K562 (cell line): ENCODE data around the gene RYR1. TPM values are rescaled to one million over a fixed set of nuclear protein-coding genes. Genes with fewer than 3 reads are reported as not detected.

Experiments used
- ARID2 ChIP-seq: fragments of 450-650 bp; IDR thresholded peaks from 2 replicates; pipeline ENCODE4 v1.6.1; 2017; ENCODE audit warnings: antibody characterized with exemption, mild to moderate bottlenecking
- ASH1L ChIP-seq: fragments of 450-650 bp; IDR thresholded peaks from 2 replicates; pipeline ENCODE4 v1.6.1; 2018; ENCODE audit warnings: borderline replicate concordance, mild to moderate bottlenecking, low read depth; ENCODE audit not compliant: partially characterized antibody
- BCL6 ChIP-seq: fragments of 250-450 bp; sonication (Bioruptor Pico); IDR thresholded peaks from 2 replicates; pipeline ENCODE4 v1.4.0; 2020
- CEBPB ChIP-seq: fragments of 450-650 bp; IDR thresholded peaks from 2 replicates; pipeline ENCODE4 v1.6.1; 2016; ENCODE audit warnings: missing genetic modification characterization, missing compliant biosample characterization
- CHD2 ChIP-seq: IDR thresholded peaks from 2 replicates; pipeline ENCODE4 v1.6.1; 2011; ENCODE audit warnings: low read depth, low read length
- CXXC5 ChIP-seq: fragments of 250-450 bp; sonication (Bioruptor Pico); IDR thresholded peaks from 2 replicates; pipeline ENCODE4 v1.8.0; 2022; ENCODE audit warnings: inconsistent platforms, mild to moderate bottlenecking, moderate library complexity
- GATA2 ChIP-seq: sonication (generic); formaldehyde crosslinking; IDR thresholded peaks from 2 replicates; pipeline ENCODE4 v1.4.0; 2020; ENCODE audit warnings: mild to moderate bottlenecking, missing genetic modification reagents
- GTF2E2 ChIP-seq: fragments of 200-800 bp; sonication (Bioruptor generic); IDR thresholded peaks from 2 replicates; pipeline ENCODE4 v1.6.1; 2016; ENCODE audit warnings: missing genetic modification characterization, missing compliant biosample characterization
- KAT8 ChIP-seq: fragments of 450-650 bp; IDR thresholded peaks from 2 replicates; pipeline ENCODE4 v1.6.1; 2016; ENCODE audit warnings: low read depth, mild to moderate bottlenecking
- KDM2B ChIP-seq: fragments of 250-450 bp; sonication (Bioruptor Pico); IDR thresholded peaks from 2 replicates; pipeline ENCODE4 v1.8.0; 2021; ENCODE audit warnings: mild to moderate bottlenecking, moderate library complexity
- RBBP5 ChIP-seq: fragments of 200-600 bp; sonication (generic); IDR thresholded peaks from 2 replicates; pipeline ENCODE4 v1.6.1; 2012; ENCODE audit warnings: borderline replicate concordance, mild to moderate bottlenecking, low read length, control low read depth, inconsistent platforms; ENCODE audit not compliant: insufficient read depth, poor library complexity, severe bottlenecking
- RBM34 ChIP-seq: fragments of 200-400 bp; formaldehyde crosslinking; IDR thresholded peaks from 2 replicates; pipeline ENCODE4 v1.6.1; 2018; ENCODE audit warnings: low read length, borderline replicate concordance; ENCODE audit not compliant: insufficient read depth
- RFX1 ChIP-seq: fragments of 450-650 bp; IDR thresholded peaks from 2 replicates; pipeline ENCODE4 v1.6.1; 2016; ENCODE audit warnings: mild to moderate bottlenecking, moderate library complexity
- ZBTB1 ChIP-seq: sonication (generic); formaldehyde crosslinking; IDR thresholded peaks from 2 replicates; pipeline ENCODE4 v1.8.1; 2023; ENCODE audit warnings: missing genetic modification reagents, low read depth, mild to moderate bottlenecking, borderline replicate concordance
- polyA plus RNA-seq, 8 experiments: library from polyadenylated mRNA; depleted of rRNA in 4 of 8; stranded (reverse) in 5 of 8; unstranded in 3 of 8; fragments of >200 nt; fragmentation: Nextera tagmentation in 2 of 8; fragmentation: Illumina TruSeq in 1 of 8; extraction: Ambion mirVana in 2 of 8; extraction: Trizol in 1 of 8; gene quantifications; 2 replicates each; pipeline versions ENCODE4 v1.2.1 to v1.2.3, GENCODE V29; 2011 to 2014; ENCODE audit warnings: inconsistent platforms in 1 of 8, missing spikeins in 1 of 8
- total RNA-seq, 7 experiments: library from RNA; depleted of rRNA in 6 of 7; stranded (reverse); fragments of >200 nt in 6 of 7; fragmentation: Illumina TruSeq in 2 of 7; extraction: Trizol in 2 of 7; gene quantifications; 2 replicates each; pipeline versions ENCODE4 v1.2.1 to v1.2.3, GENCODE V29; 2011 to 2021; ENCODE audit warnings: low replicate concordance in 1 of 7
- TF ChIP-seq, protein P1 (sequence below): sonication (generic); formaldehyde crosslinking; IDR thresholded peaks from 2 replicates; pipeline ENCODE4 v1.9.0; 2022; ENCODE audit warnings: mild to moderate bottlenecking, missing genetic modification reagents
- TF ChIP-seq, protein P2 (sequence below): sonication (generic); formaldehyde crosslinking; IDR thresholded peaks from 2 replicates; pipeline ENCODE4 v1.8.0; 2022; ENCODE audit warnings: mild to moderate bottlenecking, missing genetic modification reagents
- TF ChIP-seq, protein P3 (sequence below): sonication (generic); formaldehyde crosslinking; IDR thresholded peaks from 2 replicates; pipeline ENCODE4 v1.8.0; 2022; ENCODE audit warnings: missing genetic modification reagents, mild to moderate bottlenecking, moderate library complexity, borderline replicate concordance
- TF ChIP-seq, protein P4 (sequence below): fragments of 200-800 bp; sonication (Bioruptor generic); IDR thresholded peaks from 2 replicates; pipeline ENCODE4 v1.6.1; 2017; ENCODE audit warnings: missing genetic modification characterization, missing compliant biosample characterization
- TF ChIP-seq, protein P5 (sequence below): fragments of 450-650 bp; formaldehyde crosslinking; conservative IDR thresholded peaks from 2 replicates; pipeline ENCODE4 v1.4.0; 2022; ENCODE audit warnings: mild to moderate bottlenecking, missing genetic modification characterization

Gene RYR1
- total and polyA plus RNA-seq, 9 of the 15 experiments (the other 6 are each of a cell fraction or from before 2014, with no cell fraction given): 0.11 to 7.4 (median 3.7) TPM

DNA sequence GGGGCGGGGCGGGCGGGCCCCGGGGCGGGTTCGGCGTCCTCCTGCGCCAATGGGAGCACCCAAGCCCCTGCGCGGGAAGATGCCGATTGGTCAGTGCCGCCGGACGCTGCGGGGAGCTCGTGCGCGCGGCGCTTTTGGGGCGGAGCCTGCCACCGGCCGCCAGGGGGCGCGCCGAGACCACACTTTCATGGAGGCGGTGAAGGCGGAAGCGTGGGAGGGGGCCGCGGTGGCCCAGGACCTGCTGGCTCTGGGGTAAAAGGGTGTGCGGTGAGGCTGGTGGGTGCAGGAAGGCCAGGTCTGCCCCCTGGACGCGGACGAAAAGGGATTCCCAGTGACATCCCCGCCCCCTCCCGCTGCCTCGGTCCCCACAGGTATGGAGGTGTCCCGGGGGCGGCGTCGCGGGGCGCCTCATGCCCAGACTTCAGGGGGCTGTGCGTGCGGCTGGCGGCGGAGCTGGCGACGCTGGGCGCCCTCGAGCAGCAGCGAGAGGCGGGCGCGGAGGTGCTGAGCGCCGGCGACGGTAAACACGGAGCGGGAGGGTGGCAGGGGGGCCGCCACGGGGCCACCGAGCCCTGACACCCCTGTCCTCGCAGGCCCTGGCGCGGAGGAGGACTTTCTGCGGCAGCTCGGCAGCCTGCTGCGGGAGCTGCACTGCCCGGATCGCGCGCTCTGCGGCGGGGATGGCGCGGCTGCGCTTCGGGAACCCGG lies 30.4 kb upstream of the RYR1 start, which contains the start of gene FAM98C (continued):
- TF ChIP-seq ZBTB1 (CRISPR knock-in tag) (no peak; the same call in 1 of the 2 replicates), KDM2B (CRISPR knock-in tag) (no peak), RBM34 (peak; percentile 60; the same call in 1 of the 2 replicates), ARID2 (0 out of 2 replicates have a peak, but pooled peaks have one; percentile 8), GATA2 (CRISPR knock-in tag) (no peak), CXXC5 (peak; percentile 96), KAT8 (no peak), CHD2 (peak; percentile 70), RFX1 (no peak), CEBPB (tag) (no peak), ASH1L (peak; percentile 66), GTF2E2 (tag) (peak; percentile 79; the same call in 1 of the 2 replicates), RBBP5 (peak; percentile 67), BCL6 (no peak)
- TF ChIP-seq, protein P1, sequence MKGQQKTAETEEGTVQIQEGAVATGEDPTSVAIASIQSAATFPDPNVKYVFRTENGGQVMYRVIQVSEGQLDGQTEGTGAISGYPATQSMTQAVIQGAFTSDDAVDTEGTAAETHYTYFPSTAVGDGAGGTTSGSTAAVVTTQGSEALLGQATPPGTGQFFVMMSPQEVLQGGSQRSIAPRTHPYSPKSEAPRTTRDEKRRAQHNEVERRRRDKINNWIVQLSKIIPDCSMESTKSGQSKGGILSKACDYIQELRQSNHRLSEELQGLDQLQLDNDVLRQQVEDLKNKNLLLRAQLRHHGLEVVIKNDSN (CRISPR knock-in tag): no peak
- TF ChIP-seq, protein P2, sequence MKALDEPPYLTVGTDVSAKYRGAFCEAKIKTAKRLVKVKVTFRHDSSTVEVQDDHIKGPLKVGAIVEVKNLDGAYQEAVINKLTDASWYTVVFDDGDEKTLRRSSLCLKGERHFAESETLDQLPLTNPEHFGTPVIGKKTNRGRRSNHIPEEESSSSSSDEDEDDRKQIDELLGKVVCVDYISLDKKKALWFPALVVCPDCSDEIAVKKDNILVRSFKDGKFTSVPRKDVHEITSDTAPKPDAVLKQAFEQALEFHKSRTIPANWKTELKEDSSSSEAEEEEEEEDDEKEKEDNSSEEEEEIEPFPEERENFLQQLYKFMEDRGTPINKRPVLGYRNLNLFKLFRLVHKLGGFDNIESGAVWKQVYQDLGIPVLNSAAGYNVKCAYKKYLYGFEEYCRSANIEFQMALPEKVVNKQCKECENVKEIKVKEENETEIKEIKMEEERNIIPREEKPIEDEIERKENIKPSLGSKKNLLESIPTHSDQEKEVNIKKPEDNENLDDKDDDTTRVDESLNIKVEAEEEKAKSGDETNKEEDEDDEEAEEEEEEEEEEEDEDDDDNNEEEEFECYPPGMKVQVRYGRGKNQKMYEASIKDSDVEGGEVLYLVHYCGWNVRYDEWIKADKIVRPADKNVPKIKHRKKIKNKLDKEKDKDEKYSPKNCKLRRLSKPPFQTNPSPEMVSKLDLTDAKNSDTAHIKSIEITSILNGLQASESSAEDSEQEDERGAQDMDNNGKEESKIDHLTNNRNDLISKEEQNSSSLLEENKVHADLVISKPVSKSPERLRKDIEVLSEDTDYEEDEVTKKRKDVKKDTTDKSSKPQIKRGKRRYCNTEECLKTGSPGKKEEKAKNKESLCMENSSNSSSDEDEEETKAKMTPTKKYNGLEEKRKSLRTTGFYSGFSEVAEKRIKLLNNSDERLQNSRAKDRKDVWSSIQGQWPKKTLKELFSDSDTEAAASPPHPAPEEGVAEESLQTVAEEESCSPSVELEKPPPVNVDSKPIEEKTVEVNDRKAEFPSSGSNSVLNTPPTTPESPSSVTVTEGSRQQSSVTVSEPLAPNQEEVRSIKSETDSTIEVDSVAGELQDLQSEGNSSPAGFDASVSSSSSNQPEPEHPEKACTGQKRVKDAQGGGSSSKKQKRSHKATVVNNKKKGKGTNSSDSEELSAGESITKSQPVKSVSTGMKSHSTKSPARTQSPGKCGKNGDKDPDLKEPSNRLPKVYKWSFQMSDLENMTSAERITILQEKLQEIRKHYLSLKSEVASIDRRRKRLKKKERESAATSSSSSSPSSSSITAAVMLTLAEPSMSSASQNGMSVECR: peak; percentile 65; the same call in 1 of the 2 replicates
- TF ChIP-seq, protein P3, sequence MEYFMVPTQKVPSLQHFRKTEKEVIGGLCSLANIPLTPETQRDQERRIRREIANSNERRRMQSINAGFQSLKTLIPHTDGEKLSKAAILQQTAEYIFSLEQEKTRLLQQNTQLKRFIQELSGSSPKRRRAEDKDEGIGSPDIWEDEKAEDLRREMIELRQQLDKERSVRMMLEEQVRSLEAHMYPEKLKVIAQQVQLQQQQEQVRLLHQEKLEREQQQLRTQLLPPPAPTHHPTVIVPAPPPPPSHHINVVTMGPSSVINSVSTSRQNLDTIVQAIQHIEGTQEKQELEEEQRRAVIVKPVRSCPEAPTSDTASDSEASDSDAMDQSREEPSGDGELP (CRISPR knock-in tag): peak; percentile 78
- TF ChIP-seq, protein P4, sequence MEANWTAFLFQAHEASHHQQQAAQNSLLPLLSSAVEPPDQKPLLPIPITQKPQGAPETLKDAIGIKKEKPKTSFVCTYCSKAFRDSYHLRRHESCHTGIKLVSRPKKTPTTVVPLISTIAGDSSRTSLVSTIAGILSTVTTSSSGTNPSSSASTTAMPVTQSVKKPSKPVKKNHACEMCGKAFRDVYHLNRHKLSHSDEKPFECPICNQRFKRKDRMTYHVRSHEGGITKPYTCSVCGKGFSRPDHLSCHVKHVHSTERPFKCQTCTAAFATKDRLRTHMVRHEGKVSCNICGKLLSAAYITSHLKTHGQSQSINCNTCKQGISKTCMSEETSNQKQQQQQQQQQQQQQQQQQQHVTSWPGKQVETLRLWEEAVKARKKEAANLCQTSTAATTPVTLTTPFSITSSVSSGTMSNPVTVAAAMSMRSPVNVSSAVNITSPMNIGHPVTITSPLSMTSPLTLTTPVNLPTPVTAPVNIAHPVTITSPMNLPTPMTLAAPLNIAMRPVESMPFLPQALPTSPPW (CRISPR knock-in tag): peak; percentile 93
- TF ChIP-seq, protein P5, sequence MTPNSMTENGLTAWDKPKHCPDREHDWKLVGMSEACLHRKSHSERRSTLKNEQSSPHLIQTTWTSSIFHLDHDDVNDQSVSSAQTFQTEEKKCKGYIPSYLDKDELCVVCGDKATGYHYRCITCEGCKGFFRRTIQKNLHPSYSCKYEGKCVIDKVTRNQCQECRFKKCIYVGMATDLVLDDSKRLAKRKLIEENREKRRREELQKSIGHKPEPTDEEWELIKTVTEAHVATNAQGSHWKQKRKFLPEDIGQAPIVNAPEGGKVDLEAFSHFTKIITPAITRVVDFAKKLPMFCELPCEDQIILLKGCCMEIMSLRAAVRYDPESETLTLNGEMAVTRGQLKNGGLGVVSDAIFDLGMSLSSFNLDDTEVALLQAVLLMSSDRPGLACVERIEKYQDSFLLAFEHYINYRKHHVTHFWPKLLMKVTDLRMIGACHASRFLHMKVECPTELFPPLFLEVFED (CRISPR knock-in tag): no peak
